GM10248 (cell line): ENCODE data around the gene ATP6V0A4.

Experiments
- CTCF ChIA-PET: fragments of 300-600 bp; sonication (Branson Sonifier 250); formaldehyde crosslinking; extraction: SDS; loops from one replicate; lab custom pipeline; 2021; ENCODE audit warnings: antibody characterized with exemption; lab: Yijun Ruan, JAX
- POLR2A ChIA-PET: fragments of 350-650 bp; sonication (Branson Sonifier 250); formaldehyde crosslinking; extraction: SDS; loops from one replicate; lab custom pipeline; 2020; ENCODE audit warnings: antibody characterized with exemption; lab: Yijun Ruan, JAX
- DNase-seq: peaks from one replicate; pipeline ENCODE4 v3.0.0; 2012; ENCODE audit errors: extremely low spot score
- CTCF ChIP-seq: IDR thresholded peaks from 2 replicates; pipeline ENCODE4 v1.5.1; 2012; ENCODE audit warnings: mild to moderate bottlenecking, low read depth; ENCODE audit errors: extremely low read depth, missing control alignments, control extremely low read depth

Gene ATP6V0A4

GRCh38 chr7:138726288-138726687 lies 71.7 kb downstream of the ATP6V0A4 start:
- no peak for DNase-seq
- TF ChIP-seq CTCF: no peak
- POLR2A ChIA-PET: interaction anchor here (0.6 to 0.7 kb wide), 2 partner anchors 35 to 716 kb away, joined by 5 to 6 read pairs; no protein-coding TSS in a partner anchor
- CTCF ChIA-PET: interaction anchor here (1.0 to 1.1 kb wide), 2 partner anchors 10 to 12 kb away, joined by 3 to 8 read pairs; no protein-coding TSS in a partner anchor

DNA sequence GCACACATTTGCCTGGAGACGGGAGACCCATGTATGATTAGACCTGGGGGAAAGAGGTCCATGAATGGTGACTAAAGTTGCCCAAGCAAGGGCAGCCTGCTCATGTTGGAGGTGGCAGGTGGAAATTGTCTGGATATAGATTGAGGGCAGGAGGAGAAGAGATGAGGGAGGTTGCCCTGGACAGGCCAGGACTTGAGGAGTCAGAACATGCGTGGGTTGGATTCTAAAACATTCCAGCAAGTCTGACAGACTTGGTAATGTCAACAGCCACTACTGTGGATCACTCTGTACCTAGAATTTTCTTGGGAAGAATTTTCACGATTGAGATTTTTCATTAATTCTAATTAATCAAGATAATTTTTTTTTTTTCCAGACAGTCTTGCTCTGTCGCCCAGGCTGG lies 77.7 kb downstream of the ATP6V0A4 start:
- no peak for DNase-seq
- ChIA-PET POLR2A (no interaction called here), CTCF (interaction anchor here (2.1 kb wide), 1 partner anchor 559 kb away, joined by 6 read pairs; no protein-coding TSS in a partner anchor)
- no peak for TF ChIP-seq CTCF

DNA sequence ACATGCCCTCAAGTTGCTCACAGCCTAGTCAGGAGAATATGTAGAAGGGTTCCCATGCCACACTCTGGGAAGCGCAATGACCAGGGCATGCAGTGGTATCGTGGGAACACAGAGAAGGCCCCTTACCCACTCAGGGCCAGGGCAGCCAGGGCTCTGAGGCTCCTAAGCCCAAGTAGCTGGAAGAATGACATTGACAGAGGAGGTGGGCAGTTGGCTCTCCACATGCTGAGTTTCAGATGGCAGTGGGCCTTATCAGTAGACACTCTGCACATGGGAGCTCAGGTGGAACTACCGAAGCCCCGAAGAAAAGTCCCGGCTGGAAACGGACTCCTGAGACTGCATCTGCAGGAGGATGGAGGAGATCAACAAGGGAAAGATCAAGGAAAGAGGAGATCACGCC lies 81.1 kb downstream of the ATP6V0A4 start:
- no peak for TF ChIP-seq CTCF
- DNase-seq: no peak
- ChIA-PET POLR2A (no interaction called here), CTCF (interaction anchor here (1.2 to 1.4 kb wide), 2 partner anchors 10 to 22 kb away, joined by 3 to 5 read pairs; no protein-coding TSS in a partner anchor)

DNA sequence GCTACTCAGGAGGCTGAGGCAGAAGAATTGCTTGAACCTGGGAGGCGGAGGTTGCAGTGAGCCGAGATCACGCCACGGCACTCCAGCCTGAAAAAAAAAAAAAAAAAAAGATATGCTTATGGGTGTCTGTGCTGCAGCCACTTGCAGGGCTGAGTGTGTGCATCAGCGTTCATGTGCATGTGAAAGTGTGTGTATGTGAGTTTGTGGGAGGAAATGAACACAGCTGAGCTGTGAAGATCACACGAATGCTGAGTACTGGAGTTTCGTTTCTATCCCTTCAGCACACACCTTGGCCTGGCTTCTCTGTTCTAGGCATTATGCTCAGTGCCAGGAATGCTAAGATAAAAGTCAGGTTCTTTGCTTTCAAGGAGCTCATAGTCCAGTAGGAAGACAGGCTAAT lies 84.8 kb downstream of the ATP6V0A4 start:
- TF ChIP-seq CTCF: no peak
- POLR2A ChIA-PET: interaction anchor here (0.6 kb wide), 1 partner anchor 503 kb away, joined by 3 read pairs; no protein-coding TSS in a partner anchor
- CTCF ChIA-PET: no interaction called here

GRCh38 chr7:138712652-138713051 lies 85.3 kb downstream of the ATP6V0A4 start:
- ChIA-PET CTCF (no interaction called here), POLR2A (no interaction called here)
- no peak for DNase-seq
- TF ChIP-seq CTCF: no peak

More for the DNA sequence above, 84.8 kb downstream of the ATP6V0A4 start:
- DNase-seq: no peak

- CTCF ChIA-PET: no interaction called here
Measured at GRCh38 chr7:138710536-138711385, 87.2 kb downstream of the ATP6V0A4 start.

More at GRCh38 chr7:138710536-138711385, 87.2 kb downstream of the ATP6V0A4 start:
- POLR2A ChIA-PET: no interaction called here
- no peak for DNase-seq
- TF ChIP-seq CTCF: no peak
